ENCODE data around the gene PSMC4.

The PSMC4 gene

GRCh38 chr19:39996811-39997637, 26.1 kb downstream of the PSMC4 start, which contains the start of gene ZNF546:
Gene ZNF546 (plus strand): TSS chr19:39997060. CDS start chr19:39998327, 1,267 bp downstream.
- no peaks in the 10 kb centered on the region for H3K9me3 ChIP-seq (ENCODE audit: control insufficient read depth, low read length)
- peak within 1 kb of the TSS; percentile 94 for H2AFZ ChIP-seq
- H3K27me3 ChIP-seq (ENCODE audit: control insufficient read depth, insufficient read depth, low read length): no peaks in the 10 kb centered on the region
- H3K4me1 ChIP-seq: no peaks in the 10 kb centered on the region
- peak within 1 kb of the TSS; percentile 96 for H3K4me3 ChIP-seq (ENCODE audit: low read depth, low read length)
- H3K9ac ChIP-seq: peak within 1 kb of the TSS; percentile 41
- TF ChIP-seq, protein P1, sequence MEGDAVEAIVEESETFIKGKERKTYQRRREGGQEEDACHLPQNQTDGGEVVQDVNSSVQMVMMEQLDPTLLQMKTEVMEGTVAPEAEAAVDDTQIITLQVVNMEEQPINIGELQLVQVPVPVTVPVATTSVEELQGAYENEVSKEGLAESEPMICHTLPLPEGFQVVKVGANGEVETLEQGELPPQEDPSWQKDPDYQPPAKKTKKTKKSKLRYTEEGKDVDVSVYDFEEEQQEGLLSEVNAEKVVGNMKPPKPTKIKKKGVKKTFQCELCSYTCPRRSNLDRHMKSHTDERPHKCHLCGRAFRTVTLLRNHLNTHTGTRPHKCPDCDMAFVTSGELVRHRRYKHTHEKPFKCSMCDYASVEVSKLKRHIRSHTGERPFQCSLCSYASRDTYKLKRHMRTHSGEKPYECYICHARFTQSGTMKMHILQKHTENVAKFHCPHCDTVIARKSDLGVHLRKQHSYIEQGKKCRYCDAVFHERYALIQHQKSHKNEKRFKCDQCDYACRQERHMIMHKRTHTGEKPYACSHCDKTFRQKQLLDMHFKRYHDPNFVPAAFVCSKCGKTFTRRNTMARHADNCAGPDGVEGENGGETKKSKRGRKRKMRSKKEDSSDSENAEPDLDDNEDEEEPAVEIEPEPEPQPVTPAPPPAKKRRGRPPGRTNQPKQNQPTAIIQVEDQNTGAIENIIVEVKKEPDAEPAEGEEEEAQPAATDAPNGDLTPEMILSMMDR (IDR thresholded peaks at IDR 0.05): no peak
- H3K79me2 ChIP-seq: peaks cover 11% of the 10 kb centered on the region
- no peaks in the 10 kb centered on the region for H3K36me3 ChIP-seq (ENCODE audit: control insufficient read depth, insufficient read depth, low read length)
- peak within 1 kb of the TSS; percentile 99 for H3K4me2 ChIP-seq (ENCODE audit: low read length)
- H3K27ac ChIP-seq: peak within 1 kb of the TSS; percentile 65

DNA sequence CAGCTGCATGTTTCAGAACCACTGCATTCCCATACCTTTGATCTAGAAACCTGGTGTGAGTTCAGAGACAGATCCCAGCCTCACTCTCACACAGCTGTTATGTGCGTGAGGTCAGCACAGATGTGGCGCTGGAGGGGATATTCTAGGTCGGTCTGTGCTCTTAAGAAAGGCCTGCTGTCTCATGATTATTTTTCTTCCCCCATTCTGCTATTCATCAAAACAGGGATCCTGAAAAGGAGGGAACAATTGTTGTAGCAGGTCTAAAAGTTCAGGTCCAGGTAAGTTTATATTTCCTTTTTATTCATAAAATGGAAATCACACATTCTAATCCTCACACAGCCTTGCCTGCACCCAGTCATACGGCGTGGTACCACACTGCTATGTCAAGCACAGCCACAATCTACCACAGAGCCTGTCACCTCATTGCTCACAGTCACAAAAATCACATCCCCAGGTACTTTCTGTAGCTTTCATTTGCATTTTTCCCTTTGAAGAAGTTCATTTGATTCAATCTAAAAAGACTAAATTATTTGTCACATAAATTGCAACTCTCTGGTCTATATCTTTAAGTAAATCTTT, 26.8 kb downstream of the PSMC4 start:
- Histone ChIP-seq H3K27ac (peak overlapping the region; percentile 65), H2AFZ (peak overlapping the region; percentile 94)

GRCh38 chr19:39998501-39998900, 27.5 kb downstream of the PSMC4 start:
- Histone ChIP-seq H3K4me1 (no peaks in the 10 kb centered on the region), H3K4me3 (ENCODE audit: low read depth, low read length) (no peak overlapping the region), H3K9ac (no peak overlapping the region), H3K27me3 (ENCODE audit: control insufficient read depth, insufficient read depth, low read length) (no peaks in the 10 kb centered on the region), H2AFZ (no peak overlapping the region), H3K36me3 (ENCODE audit: control insufficient read depth, insufficient read depth, low read length) (no peaks in the 10 kb centered on the region), H3K9me3 (ENCODE audit: control insufficient read depth, low read length) (no peaks in the 10 kb centered on the region), H3K4me2 (ENCODE audit: low read length) (no peak overlapping the region), H3K79me2 (peaks cover 11% of the 10 kb centered on the region), H3K27ac (no peak overlapping the region)
- TF ChIP-seq, protein P1 (IDR thresholded peaks at IDR 0.05): no peak

More for the DNA sequence above, 26.8 kb downstream of the PSMC4 start:
- H3K27me3 ChIP-seq (ENCODE audit: control insufficient read depth, insufficient read depth, low read length): no peaks in the 10 kb centered on the region
- peaks cover 11% of the 10 kb centered on the region for H3K79me2 ChIP-seq
- no peaks in the 10 kb centered on the region for H3K36me3 ChIP-seq (ENCODE audit: control insufficient read depth, insufficient read depth, low read length)
- H3K4me3 ChIP-seq (ENCODE audit: low read depth, low read length): peak overlapping the region; percentile 96
- H3K9ac ChIP-seq: no peak overlapping the region
- no peaks in the 10 kb centered on the region for H3K9me3 ChIP-seq (ENCODE audit: control insufficient read depth, low read length)
- TF ChIP-seq, protein P1 (IDR thresholded peaks at IDR 0.05): no peak
- no peaks in the 10 kb centered on the region for H3K4me1 ChIP-seq
- peak overlapping the region; percentile 99 for H3K4me2 ChIP-seq (ENCODE audit: low read length)

DNA sequence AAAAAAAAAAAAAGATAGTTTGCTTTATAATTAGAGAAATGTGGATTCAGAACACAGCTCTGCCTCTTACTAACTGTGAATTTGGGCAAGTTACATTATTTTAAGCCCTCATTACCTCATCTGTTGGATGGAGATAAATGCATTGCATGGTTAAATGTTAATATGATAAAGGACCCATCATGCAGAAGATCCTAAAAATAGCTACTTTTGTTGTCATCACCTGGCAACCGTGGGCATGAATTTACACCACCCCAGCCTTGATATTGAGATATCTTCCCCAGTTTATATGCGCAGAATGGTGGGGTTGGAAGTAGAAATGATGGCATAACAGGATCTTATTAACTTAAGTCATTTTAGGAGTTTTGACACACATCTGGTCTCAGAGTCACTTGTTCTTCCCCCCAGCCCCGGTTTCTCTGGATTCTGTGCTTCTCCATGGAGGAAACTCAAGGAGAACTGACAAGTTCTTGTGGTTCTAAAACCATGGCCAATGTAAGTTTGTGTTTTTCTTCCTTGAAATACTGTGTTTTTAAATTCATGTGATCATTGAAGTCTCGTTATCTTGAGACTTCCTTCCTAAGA, 34.8 kb downstream of the PSMC4 start:
- H3K9me3 ChIP-seq (ENCODE audit: control insufficient read depth, low read length): no peaks in the 10 kb centered on the region
- H3K4me2 ChIP-seq (ENCODE audit: low read length): no peak overlapping the region
- H3K4me3 ChIP-seq (ENCODE audit: low read depth, low read length): no peak overlapping the region
- H3K36me3 ChIP-seq (ENCODE audit: control insufficient read depth, insufficient read depth, low read length): no peaks in the 10 kb centered on the region
- no peak overlapping the region for H3K9ac ChIP-seq
- no peaks in the 10 kb centered on the region for H3K4me1 ChIP-seq
- H3K27ac ChIP-seq: no peak overlapping the region
- TF ChIP-seq, protein P1 (IDR thresholded peaks at IDR 0.05): no peak
- no peaks in the 10 kb centered on the region for H3K79me2 ChIP-seq
- no peaks in the 10 kb centered on the region for H3K27me3 ChIP-seq (ENCODE audit: control insufficient read depth, insufficient read depth, low read length)
- H2AFZ ChIP-seq: no peak overlapping the region
